ENCODE measurements around the gene HNMT.

HNMT gene

GRCh38 chr2:138018866-138019688 is 54.8 kb downstream of the HNMT start (continued):
- TF ChIP-seq, protein P1, sequence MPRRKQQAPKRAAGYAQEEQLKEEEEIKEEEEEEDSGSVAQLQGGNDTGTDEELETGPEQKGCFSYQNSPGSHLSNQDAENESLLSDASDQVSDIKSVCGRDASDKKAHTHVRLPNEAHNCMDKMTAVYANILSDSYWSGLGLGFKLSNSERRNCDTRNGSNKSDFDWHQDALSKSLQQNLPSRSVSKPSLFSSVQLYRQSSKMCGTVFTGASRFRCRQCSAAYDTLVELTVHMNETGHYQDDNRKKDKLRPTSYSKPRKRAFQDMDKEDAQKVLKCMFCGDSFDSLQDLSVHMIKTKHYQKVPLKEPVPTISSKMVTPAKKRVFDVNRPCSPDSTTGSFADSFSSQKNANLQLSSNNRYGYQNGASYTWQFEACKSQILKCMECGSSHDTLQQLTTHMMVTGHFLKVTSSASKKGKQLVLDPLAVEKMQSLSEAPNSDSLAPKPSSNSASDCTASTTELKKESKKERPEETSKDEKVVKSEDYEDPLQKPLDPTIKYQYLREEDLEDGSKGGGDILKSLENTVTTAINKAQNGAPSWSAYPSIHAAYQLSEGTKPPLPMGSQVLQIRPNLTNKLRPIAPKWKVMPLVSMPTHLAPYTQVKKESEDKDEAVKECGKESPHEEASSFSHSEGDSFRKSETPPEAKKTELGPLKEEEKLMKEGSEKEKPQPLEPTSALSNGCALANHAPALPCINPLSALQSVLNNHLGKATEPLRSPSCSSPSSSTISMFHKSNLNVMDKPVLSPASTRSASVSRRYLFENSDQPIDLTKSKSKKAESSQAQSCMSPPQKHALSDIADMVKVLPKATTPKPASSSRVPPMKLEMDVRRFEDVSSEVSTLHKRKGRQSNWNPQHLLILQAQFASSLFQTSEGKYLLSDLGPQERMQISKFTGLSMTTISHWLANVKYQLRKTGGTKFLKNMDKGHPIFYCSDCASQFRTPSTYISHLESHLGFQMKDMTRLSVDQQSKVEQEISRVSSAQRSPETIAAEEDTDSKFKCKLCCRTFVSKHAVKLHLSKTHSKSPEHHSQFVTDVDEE (CRISPR knock-in tag; IDR thresholded peaks at IDR 0.05): no peak

- no peak for ATAC-seq
- no peak for TF ChIP-seq OSR1 (CRISPR knock-in tag; IDR thresholded peaks at IDR 0.05)
- TF ChIP-seq ISL1 (CRISPR knock-in tag; IDR thresholded peaks at IDR 0.05): no peak
- TF ChIP-seq, protein P2, sequence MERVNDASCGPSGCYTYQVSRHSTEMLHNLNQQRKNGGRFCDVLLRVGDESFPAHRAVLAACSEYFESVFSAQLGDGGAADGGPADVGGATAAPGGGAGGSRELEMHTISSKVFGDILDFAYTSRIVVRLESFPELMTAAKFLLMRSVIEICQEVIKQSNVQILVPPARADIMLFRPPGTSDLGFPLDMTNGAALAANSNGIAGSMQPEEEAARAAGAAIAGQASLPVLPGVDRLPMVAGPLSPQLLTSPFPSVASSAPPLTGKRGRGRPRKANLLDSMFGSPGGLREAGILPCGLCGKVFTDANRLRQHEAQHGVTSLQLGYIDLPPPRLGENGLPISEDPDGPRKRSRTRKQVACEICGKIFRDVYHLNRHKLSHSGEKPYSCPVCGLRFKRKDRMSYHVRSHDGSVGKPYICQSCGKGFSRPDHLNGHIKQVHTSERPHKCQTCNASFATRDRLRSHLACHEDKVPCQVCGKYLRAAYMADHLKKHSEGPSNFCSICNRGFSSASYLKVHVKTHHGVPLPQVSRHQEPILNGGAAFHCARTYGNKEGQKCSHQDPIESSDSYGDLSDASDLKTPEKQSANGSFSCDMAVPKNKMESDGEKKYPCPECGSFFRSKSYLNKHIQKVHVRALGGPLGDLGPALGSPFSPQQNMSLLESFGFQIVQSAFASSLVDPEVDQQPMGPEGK (CRISPR knock-in tag; IDR thresholded peaks at IDR 0.05; ENCODE audit: borderline replicate concordance): no peak
- no peak for TF ChIP-seq GLIS3 (CRISPR knock-in tag; IDR thresholded peaks at IDR 0.05)
- TF ChIP-seq ESRRG (CRISPR knock-in tag; IDR thresholded peaks at IDR 0.05): no peak
- TF ChIP-seq TCF4 (CRISPR knock-in tag; IDR thresholded peaks at IDR 0.05; ENCODE audit: borderline replicate concordance): no peak
- TF ChIP-seq CSDC2 (CRISPR knock-in tag; IDR thresholded peaks at IDR 0.05): no peak
- no peak for TF ChIP-seq ARNTL (CRISPR knock-in tag; IDR thresholded peaks at IDR 0.05; ENCODE audit: borderline replicate concordance, low read depth)
- TF ChIP-seq ZNF70 (CRISPR knock-in tag; IDR thresholded peaks at IDR 0.05): no peak
- TF ChIP-seq ZC3H10 (CRISPR knock-in tag; IDR thresholded peaks at IDR 0.05): no peak
- TF ChIP-seq TOX (CRISPR knock-in tag; IDR thresholded peaks at IDR 0.05; ENCODE audit: borderline replicate concordance): no peak
- no peak for TF ChIP-seq PPARA (CRISPR knock-in tag; IDR thresholded peaks at IDR 0.05; ENCODE audit: borderline replicate concordance)
- no peak for TF ChIP-seq CREB5 (CRISPR knock-in tag; IDR thresholded peaks at IDR 0.05; ENCODE audit: low read depth)
- TF ChIP-seq BACH2 (CRISPR knock-in tag; IDR thresholded peaks at IDR 0.05; ENCODE audit: borderline replicate concordance): no peak
- no peak for TF ChIP-seq RARB (CRISPR knock-in tag; IDR thresholded peaks at IDR 0.05)
Measured at GRCh38 chr2:138020432-138020831, 56.2 kb downstream of the HNMT start.

DNA sequence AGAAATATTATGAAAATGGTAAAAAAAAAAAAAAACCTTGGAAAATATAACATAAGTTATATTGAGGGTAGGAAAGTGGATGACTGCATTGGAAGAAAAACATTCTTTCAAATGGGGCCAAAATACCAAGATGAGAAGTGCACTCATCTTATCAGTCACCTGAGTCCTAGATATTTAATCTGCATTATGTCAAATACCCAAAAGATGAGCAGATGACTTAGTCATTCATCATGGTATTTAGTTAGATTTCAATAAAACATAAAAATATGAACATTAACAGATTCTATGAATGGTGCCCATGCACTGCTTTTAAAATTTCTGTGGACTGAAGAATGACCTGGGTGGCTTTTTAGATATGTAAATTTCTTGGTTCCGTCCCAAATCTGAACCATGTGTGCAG is 56.9 kb downstream of the HNMT start:
- peak; percentile 95 for TF ChIP-seq ISL1 (CRISPR knock-in tag; IDR thresholded peaks at IDR 0.05)
- TF ChIP-seq ZNF565 (CRISPR knock-in tag; conservative IDR thresholded peaks at IDR 0.05; ENCODE audit: low read depth): no peak
- no peak for TF ChIP-seq RARB (CRISPR knock-in tag; IDR thresholded peaks at IDR 0.05)
- TF ChIP-seq CREB5 (CRISPR knock-in tag; IDR thresholded peaks at IDR 0.05; ENCODE audit: low read depth): 0 out of 2 replicates have a peak, but pooled peaks have one; percentile 29
- no peak for ATAC-seq

DNA sequence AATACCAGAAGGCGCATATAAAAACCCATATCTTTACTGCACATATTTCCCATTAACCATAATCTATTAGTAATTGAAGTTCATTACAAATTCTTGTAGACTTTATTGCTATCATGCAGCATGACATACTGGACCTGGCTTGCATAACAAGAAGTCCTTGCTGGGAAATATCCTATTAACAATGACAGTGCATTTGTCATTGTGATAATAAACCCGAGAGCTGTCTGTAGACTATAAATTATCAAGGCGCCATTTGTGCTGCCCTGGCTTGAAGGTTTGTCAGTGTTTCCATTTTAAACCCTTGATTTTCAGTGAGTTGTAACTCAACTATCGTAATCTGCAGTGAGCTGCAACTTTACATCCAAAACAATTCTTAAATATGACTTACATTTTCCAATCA is 59.0 kb downstream of the HNMT start:
- no peak; the same call in 2 of the 3 replicates for ATAC-seq
- TF ChIP-seq TOX (CRISPR knock-in tag; IDR thresholded peaks at IDR 0.05; ENCODE audit: borderline replicate concordance) (peak; percentile 48; the same call in 1 of the 2 replicates), ISL1 (CRISPR knock-in tag; IDR thresholded peaks at IDR 0.05) (peak; percentile 100), RARB (CRISPR knock-in tag; IDR thresholded peaks at IDR 0.05) (no peak), ZC3H10 (CRISPR knock-in tag; IDR thresholded peaks at IDR 0.05) (peak; percentile 76), CSRNP3 (CRISPR knock-in tag; IDR thresholded peaks at IDR 0.05) (peak; percentile 93), OSR1 (CRISPR knock-in tag; IDR thresholded peaks at IDR 0.05) (no peak), ZFP30 (CRISPR knock-in tag; IDR thresholded peaks at IDR 0.05) (0 out of 2 replicates have a peak, but pooled peaks have one; percentile 12), TCF4 (CRISPR knock-in tag; IDR thresholded peaks at IDR 0.05; ENCODE audit: borderline replicate concordance) (peak; percentile 90), ARNTL (CRISPR knock-in tag; IDR thresholded peaks at IDR 0.05; ENCODE audit: borderline replicate concordance, low read depth) (no peak), ZNF70 (CRISPR knock-in tag; IDR thresholded peaks at IDR 0.05) (no peak), ZNF565 (CRISPR knock-in tag; conservative IDR thresholded peaks at IDR 0.05; ENCODE audit: low read depth) (no peak), SNAI2 (CRISPR knock-in tag; IDR thresholded peaks at IDR 0.05) (peak; percentile 92), ZNF8 (CRISPR knock-in tag; IDR thresholded peaks at IDR 0.05) (peak; percentile 90)
- TF ChIP-seq, protein P3, sequence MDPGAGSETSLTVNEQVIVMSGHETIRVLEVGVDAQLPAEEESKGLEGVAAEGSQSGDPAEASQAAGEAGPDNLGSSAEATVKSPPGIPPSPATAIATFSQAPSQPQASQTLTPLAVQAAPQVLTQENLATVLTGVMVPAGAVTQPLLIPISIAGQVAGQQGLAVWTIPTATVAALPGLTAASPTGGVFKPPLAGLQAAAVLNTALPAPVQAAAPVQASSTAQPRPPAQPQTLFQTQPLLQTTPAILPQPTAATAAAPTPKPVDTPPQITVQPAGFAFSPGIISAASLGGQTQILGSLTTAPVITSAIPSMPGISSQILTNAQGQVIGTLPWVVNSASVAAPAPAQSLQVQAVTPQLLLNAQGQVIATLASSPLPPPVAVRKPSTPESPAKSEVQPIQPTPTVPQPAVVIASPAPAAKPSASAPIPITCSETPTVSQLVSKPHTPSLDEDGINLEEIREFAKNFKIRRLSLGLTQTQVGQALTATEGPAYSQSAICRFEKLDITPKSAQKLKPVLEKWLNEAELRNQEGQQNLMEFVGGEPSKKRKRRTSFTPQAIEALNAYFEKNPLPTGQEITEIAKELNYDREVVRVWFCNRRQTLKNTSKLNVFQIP (CRISPR knock-in tag; IDR thresholded peaks at IDR 0.05; ENCODE audit: borderline replicate concordance, low read depth): peak; percentile 92; the same call in 1 of the 2 replicates
- TF ChIP-seq, protein P2 (CRISPR knock-in tag; IDR thresholded peaks at IDR 0.05; ENCODE audit: borderline replicate concordance): peak; percentile 95

Data from SK-N-SH treated with all-trans-retinoic acid at 6 μM for 48 hours (cell line).